HG02981 (cell line): ENCODE results near the gene FASTKD3.

ENCODE experiments used
- ATAC-seq: cut with Tn5 transposase; IDR thresholded peaks from one replicate; pipeline ENCODE4 v1.9.1; 2021; ENCODE audit warnings: mild to moderate bottlenecking, moderate library complexity; ENCODE audit not compliant: unreplicated experiment

The FASTKD3 gene

GRCh38 chr5:7881091-7881490 lies 12.3 kb upstream of the FASTKD3 start:
- ATAC-seq: no peak

GRCh38 chr5:7878381-7878873 lies 9.6 kb upstream of the FASTKD3 start:
- ATAC-seq: peak; percentile 96

- ATAC-seq: no peak
These were observed 9.0 kb upstream of the FASTKD3 start for GRCh38 chr5:7877851-7878250.

- ATAC-seq: peak; percentile 42
These were observed 8.0 kb upstream of the FASTKD3 start for GRCh38 chr5:7876867-7877266.

GRCh38 chr5:7875151-7875550 lies 6.3 kb upstream of the FASTKD3 start:
- ATAC-seq: no peak

GRCh38 chr5:7874639-7875038 lies 5.8 kb upstream of the FASTKD3 start:
- no peak for ATAC-seq

GRCh38 chr5:7873216-7873615 lies 4.4 kb upstream of the FASTKD3 start:
- ATAC-seq: no peak

- ATAC-seq: no peak
These were observed 3.8 kb upstream of the FASTKD3 start for GRCh38 chr5:7872517-7873130.

- ATAC-seq: peak; percentile 23
These were observed 2.8 kb upstream of the FASTKD3 start for GRCh38 chr5:7871653-7872052.

- ATAC-seq: peak; percentile 31
These were observed 774 bp upstream of the FASTKD3 start for GRCh38 chr5:7869474-7870136.

- ATAC-seq: no peak
These were observed 431 bp downstream of the FASTKD3 start for GRCh38 chr5:7868427-7868772.

- ATAC-seq: no peak
These were observed 1.6 kb downstream of the FASTKD3 start for GRCh38 chr5:7867260-7867659.

GRCh38 chr5:7866196-7866595 lies 2.6 kb downstream of the FASTKD3 start:
- ATAC-seq: no peak

- no peak for ATAC-seq
These were observed 10.8 kb downstream of the FASTKD3 start for GRCh38 chr5:7857926-7858632.

- no peak for ATAC-seq
These were observed 11.5 kb downstream of the FASTKD3 start for GRCh38 chr5:7857361-7857760.

GRCh38 chr5:7856855-7857254 lies 12.0 kb downstream of the FASTKD3 start:
- peak; percentile 38 for ATAC-seq

- ATAC-seq: no peak
These were observed 13.2 kb downstream of the FASTKD3 start for GRCh38 chr5:7855611-7856010.

- ATAC-seq: no peak
These were observed 15.8 kb downstream of the FASTKD3 start for GRCh38 chr5:7852988-7853387.

- ATAC-seq: no peak
These were observed 16.3 kb downstream of the FASTKD3 start for GRCh38 chr5:7852542-7852941.

GRCh38 chr5:7851617-7852289 lies 17.1 kb downstream of the FASTKD3 start:
- ATAC-seq: no peak

GRCh38 chr5:7851240-7851592 lies 17.6 kb downstream of the FASTKD3 start:
- ATAC-seq: no peak
